Daoy (cell line): ENCODE data around the gene GRIA3. TPM values are rescaled to one million over a fixed set of nuclear protein-coding genes. Genes with fewer than 3 reads are reported as not detected.
"Not testable (repeated sequence)": the region's sequence is repeated elsewhere in the genome, so short reads cannot be mapped to it uniquely, and the experiment has no call there.

Experiments
- DNase-seq: peaks from one replicate; pipeline ENCODE4 v3.0.0-alpha.2; 2015; ENCODE audit warnings: low read depth
- total RNA-seq: library from RNA; depleted of rRNA; stranded (reverse); fragments of >200 nt; shearing (Covaris generic); gene quantifications from 2 replicates; pipeline ENCODE4 v1.2.3, GENCODE V29; 2014

The GRIA3 gene
- total RNA-seq, 1 experiment from 2014 or later, result not detected

DNA sequence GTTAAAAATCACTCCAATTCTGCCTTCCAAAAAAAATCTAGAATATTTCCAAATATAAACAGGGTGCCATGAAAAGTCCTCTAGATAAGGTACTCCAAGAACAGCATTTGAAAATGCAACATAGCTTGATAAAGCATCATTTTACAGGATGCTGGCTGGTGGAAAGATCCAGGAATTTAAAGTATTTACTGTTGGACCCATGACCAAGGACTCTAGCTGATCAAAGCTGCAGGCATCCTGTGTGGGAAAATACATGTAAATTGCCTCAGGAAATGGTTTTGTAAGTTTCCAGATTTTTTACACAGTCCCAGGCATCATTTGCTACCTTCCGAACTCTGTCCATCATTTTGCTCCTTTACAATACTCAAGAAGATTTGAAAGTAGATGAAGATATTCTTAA, 164.4 kb downstream of the GRIA3 start:
- DNase-seq, result no peak

DNA sequence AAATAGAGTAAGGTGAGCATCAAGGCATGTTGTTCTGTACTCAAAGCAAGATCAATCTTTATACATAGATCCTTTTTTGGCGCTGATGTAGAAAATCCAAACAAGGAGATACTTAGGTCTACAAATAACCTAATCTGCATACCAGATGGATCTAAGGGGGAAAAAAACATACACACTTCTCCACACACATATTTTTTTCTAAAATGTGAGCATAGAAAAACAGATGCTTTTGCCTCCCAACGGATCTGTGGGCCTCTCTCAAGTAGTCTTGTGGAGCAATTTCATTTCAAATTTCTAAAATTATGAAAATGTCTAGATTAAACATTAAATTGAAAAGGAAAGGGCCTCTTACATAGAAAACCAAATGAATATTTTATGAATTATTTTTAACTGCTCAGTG, 166.1 kb downstream of the GRIA3 start:
- DNase-seq, result no peak

DNA sequence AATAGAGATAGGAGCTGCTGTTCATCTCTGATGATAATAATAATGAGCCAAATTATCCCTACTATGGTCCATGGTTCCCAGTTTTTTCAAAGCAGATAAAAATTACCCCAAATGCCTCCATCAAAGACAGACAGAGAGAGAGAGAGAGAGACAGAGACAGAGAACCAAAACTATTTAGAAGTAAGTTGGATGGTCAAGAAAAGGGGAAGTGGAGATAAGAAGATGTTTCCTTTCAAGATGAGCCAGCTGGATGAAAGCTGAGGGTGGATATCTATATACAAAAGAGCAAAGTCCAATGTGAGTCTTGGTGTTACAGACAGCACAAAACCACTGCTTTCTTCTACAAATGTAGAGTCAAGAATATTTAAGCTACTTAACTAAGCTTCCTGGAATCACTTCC, 173.9 kb downstream of the GRIA3 start:
- no peak for DNase-seq

DNA sequence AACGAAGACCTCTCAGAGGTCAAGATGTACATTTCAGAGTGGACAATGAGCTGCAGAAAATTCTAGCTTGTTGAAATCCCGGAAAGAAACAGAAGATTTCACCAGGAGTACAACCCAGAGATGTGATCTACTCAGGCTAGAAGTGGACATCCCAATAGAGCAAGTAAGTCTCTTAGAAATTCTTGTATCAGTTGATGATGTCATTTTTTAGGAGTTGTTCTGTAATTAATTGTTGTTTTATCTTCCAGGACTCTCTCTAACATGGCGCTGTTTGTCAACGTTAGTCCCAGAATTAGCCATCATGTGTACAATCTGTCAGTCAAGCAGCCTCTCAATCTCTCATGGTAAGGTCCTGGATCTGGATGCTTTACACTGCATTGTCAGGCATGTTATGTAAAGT, 174.4 kb downstream of the GRIA3 start:
- no peak for DNase-seq

DNA sequence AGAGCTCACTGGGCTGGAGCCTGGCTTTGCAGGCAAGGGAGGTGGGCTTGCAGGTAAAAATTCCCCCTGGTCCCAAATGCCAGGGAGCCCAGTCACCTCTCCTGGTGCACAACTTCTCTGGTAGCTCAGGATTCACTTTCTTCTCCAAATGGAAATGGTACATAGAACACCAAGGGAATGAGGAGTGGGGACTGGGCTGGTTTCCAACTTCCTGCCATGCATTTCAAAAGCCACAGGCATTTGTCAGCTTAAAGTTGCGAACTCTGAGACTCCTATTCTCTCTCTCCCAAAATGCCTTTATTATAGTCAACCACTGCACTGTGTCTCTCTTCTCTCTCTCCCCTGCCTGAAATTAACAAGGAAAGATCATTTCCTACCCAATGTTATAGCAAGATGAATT, 177.3 kb downstream of the GRIA3 start:
- no peak for DNase-seq

DNA sequence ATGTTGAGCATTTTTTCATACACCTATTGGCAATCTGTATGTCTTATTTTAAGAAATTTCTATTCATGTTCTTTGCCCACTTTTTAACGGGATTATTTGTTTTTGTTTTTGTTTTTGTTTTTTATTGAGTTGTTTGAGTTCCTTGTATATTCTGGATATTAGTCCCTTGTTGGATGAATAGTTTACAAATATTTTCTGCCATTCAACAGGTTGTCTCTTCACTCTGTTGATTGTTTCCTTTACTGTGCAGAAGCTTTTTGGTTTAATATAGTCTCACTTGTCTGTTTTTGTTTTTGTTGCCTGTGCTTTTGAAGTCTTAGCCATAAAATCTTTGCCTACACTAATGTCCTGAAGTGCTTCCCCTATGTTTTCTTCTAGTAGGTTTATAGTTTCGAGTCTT, 202.1 kb downstream of the GRIA3 start:
- DNase-seq, result not testable (repeated sequence)

DNA sequence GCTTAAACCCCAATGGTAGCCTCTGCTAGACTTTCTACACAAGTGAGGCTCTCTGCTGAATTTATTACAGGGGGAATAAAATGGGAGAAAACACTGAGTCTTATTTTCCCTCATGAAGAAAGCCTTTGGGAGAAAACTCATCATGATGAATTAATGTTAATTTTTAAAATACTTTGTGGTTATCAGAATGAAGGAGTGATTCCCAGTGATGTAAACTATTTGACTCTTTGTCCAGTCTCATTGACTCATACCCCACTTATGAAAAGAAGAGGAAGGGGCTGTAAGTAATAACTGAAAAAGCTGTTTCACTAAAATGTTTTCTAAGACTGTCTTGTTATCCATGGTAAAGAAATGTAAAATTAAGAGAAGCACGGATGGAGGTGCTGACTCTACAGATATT, 208.8 kb downstream of the GRIA3 start:
- no peak for DNase-seq

DNA sequence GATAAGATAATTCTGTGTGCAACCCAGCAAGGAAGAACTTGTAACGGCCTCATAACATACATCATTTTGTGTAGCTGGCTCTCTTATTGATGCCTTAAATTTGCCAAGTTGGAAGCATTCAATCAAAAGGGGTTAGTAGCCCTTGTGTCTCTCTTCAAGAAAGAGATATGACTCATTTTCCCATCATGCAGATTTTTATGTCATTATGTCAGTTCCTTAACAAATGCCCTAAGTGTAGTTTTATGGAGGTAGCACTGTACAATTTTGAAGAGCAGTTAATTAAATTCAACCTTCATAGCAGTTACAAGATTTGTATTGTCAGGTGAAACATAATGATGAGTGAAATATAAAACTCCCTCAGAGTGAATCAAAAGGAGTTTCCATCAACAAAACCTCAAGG, 215.6 kb downstream of the GRIA3 start:
- no peak for DNase-seq

DNA sequence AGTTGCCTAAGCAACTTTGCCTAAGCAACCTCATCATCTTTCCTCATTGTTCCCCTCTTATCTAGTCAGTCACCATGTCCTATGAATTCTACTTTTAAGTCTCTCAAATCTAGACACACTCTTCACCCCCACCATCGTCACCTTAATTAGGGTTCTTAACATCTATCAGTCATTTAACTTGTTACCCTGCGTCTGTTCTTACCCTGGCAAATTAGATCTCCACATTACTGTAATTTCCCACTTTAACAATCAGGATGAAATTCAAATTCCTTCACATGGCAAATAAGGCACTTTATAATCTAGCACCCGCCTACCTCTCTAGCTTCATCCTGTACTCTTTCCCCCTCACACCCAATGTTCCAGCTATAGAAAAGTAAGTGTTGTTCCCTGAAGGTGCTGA, 221.2 kb downstream of the GRIA3 start:
- no peak for DNase-seq

DNA sequence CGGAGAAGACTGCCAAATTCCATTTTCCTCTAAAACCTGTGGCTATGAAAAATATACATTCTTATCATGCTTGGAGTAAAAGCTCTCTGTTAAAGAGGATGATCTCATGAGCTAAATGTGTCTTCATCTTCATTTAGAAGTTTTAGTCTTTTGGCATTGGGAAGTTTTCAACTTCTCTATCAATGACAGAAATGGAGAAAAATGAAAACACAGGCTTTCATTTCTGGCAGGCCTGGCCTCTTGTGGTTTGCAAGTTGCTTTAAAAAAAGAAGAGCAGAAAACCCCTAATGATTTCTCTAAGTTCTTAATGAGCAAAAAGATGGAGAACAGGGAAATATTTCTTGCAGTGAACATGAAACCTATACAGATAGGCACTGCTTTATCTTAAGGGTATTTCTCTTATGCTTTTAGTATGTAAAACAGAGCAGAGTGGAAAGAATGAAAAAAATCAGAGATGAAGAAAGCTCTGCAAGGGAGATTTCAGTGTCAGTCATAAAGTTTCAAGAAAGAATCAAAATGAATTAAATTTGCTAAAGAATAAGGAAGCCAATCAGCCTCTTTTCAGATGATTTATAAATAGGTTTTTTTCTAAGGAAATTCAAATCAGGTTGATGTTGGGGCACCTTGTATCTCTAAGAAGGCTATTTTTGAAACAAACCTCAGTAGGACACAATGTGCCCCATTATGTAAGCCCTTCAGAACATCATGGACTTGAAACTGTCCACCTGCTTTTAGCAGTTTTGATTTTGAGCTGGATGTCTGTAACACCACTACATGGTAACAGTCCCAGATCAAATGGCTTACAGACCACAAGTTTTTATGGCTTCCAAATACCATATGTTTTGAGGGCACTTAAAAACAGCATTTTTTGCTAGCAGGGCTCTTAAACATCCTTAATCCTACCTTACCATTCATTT, 225.0 kb downstream of the GRIA3 start:
- no peak for DNase-seq

DNA sequence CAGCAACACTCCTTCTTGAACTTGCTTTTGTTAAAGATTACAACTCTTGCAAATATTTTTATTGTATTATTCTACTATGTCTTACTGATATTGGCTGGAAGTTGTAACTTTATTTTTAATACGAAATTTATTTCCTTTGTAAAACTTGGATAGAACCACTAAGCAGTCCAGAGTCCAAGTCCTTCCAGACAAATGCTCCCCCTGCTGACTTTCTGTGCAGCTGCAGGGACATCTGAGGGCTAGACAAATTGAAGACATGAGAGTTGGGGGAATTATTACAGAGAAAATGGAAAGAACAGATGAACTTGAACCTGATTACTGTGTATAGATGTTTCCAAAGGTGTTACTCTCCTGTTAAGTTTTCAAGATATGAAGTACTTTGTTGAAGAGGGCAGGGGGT, 238.8 kb downstream of the GRIA3 start:
- DNase-seq, result no peak

DNA sequence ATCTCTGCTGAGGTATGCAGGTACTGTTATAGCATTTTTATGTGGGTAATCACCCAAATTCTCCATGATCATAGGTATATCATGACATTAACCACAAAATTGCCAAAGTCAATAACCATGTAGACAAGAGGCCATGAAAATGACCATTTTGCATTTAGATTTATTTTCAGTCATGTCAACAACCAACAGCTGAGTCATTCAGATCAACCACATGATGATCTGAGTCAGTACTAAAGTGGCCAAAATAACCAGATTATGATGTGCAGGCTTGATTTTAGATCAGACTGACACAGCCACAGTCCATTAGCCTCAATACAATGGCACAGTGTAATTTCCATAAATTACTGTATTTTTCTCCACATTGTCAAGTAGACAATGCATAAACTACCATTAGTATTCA, 240.5 kb downstream of the GRIA3 start:
- no peak for DNase-seq

DNA sequence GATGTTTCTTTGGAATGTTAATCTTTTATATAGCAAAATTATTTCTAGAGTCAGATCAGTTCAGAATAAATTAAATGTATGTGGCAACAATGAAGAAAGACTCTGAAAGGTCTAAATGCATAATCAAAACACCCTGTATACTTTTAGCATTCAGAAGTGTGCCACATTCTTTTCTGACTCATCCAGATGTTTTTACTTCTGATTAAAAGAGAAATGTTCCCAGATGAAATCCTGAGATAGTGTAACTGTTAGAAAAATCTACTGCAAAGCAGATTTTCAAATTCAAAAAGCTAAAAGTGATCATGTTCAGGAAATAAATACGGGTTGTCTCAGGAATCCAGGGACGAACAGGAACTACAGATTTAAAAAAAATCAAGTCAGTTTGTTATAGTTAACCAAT, 241.4 kb downstream of the GRIA3 start:
- no peak for DNase-seq

DNA sequence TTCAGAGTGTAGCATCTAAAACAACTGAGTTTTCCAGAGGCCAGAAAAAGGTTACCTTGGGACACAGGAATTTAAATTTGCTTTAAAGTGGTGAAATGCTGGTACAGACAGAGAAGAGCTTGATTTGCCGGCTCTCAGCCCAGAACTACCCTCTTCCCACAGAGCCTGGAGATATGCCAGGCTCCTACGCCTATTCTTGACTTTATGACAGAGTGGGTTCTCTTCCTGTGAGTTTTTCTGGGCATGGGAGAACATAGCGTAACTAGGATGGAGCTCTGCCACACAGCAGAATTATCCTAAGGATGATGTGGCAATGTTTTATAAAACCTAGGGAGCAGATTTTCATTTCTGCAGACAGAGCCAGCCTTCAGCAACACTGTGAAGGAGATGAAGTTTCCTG, 241.8 kb downstream of the GRIA3 start:
- DNase-seq, result no peak

DNA sequence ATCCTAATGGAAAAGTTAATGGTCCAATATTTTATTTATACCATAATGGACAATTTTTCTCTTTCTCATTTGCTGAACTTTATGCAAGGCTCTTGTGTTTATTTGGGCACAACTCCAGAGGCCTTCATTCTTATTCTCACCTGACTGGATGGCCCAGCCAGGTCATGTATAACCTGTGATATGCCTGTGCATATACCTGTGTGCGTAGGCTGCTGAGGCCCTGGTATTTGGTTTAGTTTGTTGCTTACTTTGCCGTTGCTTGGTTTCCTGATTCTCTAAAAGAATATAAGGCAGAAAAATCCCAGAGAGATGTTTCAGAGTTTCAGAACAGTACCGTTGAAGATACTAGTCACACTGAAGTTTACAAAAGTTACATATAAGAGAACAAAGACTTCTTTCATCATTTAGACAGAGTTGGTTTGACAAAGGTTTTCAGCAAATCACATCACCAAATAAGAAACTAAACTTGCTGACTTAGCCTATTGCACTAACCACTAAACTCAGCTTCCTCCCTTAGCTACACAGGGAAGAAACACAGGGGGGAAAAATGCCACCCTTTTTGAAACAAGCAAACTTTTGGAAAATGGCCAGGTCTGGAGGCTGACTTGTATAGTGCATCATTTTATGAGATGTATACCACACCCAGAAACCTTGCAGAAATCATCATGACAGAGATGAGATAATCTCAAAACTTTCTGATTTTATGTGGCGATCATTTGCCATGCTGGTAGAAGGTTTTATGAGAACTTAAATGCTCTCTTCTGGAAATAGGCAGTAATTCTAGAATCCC, 248.5 kb downstream of the GRIA3 start:
- no peak for DNase-seq

DNA sequence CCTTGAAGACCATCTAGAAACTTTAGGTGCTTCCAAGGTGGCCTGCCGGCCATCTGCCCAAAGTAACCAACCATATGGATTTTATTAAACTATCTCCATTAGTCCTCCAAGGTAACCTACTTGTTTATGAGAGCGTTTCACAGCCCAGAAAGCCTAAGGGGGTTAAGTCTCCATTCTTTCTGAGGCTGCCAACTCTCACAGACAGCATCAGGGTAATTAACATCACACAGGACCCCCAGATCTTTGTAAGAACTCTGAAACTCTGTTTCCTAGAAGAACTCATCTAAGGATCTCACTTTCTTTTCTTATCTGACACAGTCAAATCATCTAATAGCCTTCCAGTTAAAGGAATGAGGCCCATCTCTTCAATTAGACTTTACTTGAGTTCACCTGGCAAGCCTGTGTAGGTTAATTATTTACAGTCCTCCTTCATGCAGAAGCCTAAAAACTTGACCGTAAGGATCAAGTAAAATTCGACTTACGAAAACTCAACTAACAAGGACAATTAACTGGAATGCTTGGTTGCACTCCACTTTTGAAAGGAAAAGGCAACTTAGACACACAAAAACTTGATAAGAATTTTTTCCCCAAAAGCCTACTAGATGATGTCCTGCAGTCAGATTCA, 252.5 kb downstream of the GRIA3 start:
- no peak for DNase-seq

DNA sequence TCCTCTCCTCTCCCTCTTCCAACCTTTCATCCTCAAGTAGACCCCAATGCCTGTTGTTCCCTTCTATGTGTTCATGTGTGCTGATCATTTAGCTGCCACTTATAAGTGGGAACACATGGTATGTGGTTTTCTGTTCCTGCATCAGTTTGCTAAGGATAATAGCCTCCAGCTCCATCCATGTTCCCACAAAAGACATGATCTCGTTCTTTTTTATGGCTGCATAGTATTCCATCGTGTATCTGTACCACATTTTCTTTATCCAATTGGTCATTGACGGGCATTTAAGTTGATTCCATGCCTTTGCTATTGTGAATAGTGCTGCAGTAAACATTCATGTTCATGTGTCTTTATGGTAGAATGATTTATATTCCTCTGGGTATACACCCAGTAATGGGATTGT, 255.8 kb downstream of the GRIA3 start:
- DNase-seq, result not testable (repeated sequence)

DNA sequence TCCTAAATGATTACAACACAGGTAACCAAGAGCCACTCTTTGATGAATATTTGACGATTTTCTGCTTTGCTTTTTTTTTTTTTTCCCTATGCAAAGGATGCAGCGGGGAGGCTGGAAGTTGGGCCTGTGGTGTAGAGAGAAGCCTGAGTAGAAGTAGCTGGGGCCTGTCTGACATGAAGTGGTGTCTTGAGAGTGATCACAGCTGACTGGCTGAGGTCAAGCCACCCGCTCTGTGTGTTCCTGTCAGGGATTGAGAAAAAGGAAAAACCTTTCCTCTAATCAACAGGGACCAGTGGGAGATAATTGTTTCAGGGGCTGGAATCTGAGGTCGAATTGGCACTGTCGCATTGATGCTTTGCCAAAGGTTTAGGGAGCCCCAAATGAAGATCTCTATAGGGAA, 258.7 kb downstream of the GRIA3 start:
- DNase-seq, result no peak

DNA sequence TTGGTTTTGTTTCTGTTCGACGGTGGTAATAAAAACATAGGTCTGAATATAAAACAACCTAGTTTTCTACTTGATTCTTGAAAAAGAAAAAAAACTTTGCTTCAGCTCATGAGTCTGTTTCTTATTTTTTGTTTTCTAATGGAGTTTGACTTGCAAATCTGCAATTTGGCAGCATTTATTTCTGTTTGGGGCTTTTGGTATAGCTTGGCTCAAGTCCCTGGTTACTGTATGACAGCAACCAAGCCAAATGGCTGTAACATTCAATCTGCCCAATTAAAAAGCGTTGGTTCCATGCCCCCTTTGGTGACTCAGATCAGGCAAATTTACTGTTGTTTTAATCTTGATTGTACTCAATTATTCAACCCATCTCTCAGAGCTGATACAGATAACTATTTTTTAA, 263.4 kb downstream of the GRIA3 start:
- DNase-seq, result no peak

DNA sequence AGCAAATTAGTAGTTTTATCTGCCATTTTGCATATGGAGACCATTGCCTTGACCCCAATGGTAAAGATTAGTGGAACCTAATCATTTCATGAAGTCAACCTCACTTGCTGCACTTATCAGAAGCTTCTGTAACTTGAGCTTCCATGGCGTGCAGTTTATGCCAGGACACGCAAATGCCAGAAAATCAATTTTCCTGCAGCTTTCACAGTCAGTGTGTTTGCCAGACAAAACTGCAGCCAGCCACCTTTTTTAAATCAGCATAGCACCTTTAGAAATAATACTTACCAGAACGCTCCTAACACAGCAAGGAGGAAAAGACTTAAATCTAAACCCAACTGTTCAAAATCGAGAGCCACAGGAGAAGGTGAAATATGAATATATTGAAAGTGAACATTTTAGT, 265.3 kb downstream of the GRIA3 start:
- DNase-seq, result no peak

DNA sequence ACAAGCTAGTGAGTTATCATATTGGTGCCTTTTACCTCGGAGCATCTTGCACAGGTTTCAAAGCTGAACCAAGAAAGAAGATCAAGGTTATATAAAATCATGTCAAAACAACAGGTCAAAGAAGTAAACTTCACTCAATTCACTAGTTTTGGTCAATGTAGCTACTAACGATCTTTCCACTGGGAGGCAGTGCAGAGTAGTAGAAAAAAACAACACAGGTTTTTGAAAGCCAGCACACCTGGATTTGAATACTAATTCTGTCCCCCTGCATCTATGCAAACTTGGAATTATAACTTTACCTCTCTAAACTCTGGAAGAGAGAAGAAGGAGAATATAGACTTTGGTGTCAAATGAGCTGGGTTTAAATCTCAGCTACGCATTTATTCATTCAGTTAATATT, 266.1 kb downstream of the GRIA3 start:
- DNase-seq, result no peak

DNA sequence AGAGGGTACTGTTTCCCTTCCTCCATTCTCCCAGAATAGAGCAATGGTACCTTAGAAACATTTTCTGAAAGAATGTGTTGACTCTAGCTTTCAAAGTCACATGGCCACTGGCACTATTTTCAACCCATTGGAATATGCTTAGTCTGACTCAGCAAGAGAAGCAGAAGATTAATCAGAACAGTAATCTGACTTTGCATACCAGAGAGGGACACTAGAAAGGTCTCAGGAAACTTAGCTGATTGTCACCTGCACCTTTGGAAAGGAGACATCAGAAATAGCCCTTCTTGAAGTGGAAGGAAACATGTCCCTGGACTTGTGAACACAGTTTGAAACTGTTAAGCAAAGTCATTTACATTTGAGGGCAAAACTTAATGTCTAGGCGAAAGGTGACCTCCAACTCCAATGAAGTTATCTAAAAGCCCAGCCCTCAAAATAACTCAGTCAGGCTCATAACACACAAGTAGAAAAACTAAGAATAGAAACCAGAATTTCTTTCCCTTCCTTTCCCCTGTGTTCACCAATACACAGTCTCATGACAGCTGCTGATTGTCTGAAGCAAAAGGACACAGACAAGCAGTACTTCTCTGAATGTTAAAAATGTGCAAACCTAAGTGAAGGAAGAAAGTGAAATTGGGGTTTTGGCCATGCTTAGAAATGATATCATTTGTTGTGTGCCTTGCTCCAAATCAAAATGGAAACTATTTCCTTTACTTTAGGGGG, 270.8 kb downstream of the GRIA3 start:
- no peak for DNase-seq
